Astrocyte (in vitro differentiated cells and primary cell): ENCODE results near the gene SLC17A2. TPM values are rescaled to one million over a fixed set of nuclear protein-coding genes. Genes with fewer than 3 reads are reported as not detected.
"Not testable (repeated sequence)": the region's sequence is repeated elsewhere in the genome, so short reads cannot be mapped to it uniquely, and the experiment has no call there.

ENCODE experiments used
- DNase-seq: peaks from one replicate; pipeline ENCODE4 v3.0.0-alpha.2; 2010; ENCODE audit warnings: low read depth
- FAIRE-seq: peaks from 2 replicates; lab custom pipeline; 2011; peaks lifted over from hg19 to GRCh38; lab: Jason Lieb, UNC
- H2AFZ ChIP-seq: 2 replicates; pipeline ENCODE4 v1.6.0; 2012; ENCODE audit warnings: low read depth, low read length, inconsistent platforms
- H3K27ac ChIP-seq: 2 replicates; pipeline ENCODE4 v1.5.1; 2011; ENCODE audit warnings: low read depth, low read length, inconsistent platforms
- H3K27me3 ChIP-seq: 2 replicates; pipeline ENCODE4 v1.6.0; 2011; ENCODE audit warnings: low read length, inconsistent platforms; ENCODE audit not compliant: insufficient read depth
- H3K36me3 ChIP-seq: 2 replicates; pipeline ENCODE4 v1.5.1; 2011; ENCODE audit warnings: low read length, inconsistent platforms; ENCODE audit not compliant: insufficient read depth
- H3K4me1 ChIP-seq: 2 replicates; pipeline ENCODE4 v1.5.1; 2011; ENCODE audit warnings: low read length, inconsistent platforms; ENCODE audit not compliant: insufficient read depth
- H3K4me2 ChIP-seq: 2 replicates; pipeline ENCODE4 v1.6.0; 2012; ENCODE audit warnings: low read length, inconsistent platforms
- H3K4me3 ChIP-seq: 2 replicates; pipeline ENCODE4 v1.5.1; 2011; ENCODE audit warnings: low read depth, mild to moderate bottlenecking, low read length, inconsistent platforms; ENCODE audit not compliant: insufficient read depth
- H3K79me2 ChIP-seq: 2 replicates; pipeline ENCODE4 v1.6.0; 2012; ENCODE audit warnings: mild to moderate bottlenecking, low read length, inconsistent platforms; ENCODE audit not compliant: insufficient read depth
- H3K9ac ChIP-seq: 2 replicates; pipeline ENCODE4 v1.6.0; 2012; ENCODE audit warnings: mild to moderate bottlenecking, low read length, inconsistent platforms
- H3K9me3 ChIP-seq: 2 replicates; pipeline ENCODE4 v1.5.1; 2012; ENCODE audit warnings: low read depth, mild to moderate bottlenecking, low read length, inconsistent platforms; ENCODE audit not compliant: insufficient read depth
- H4K20me1 ChIP-seq: 2 replicates; pipeline ENCODE4 v1.6.0; 2012; ENCODE audit warnings: low read length, inconsistent platforms; ENCODE audit not compliant: insufficient read depth
- H3K27ac Mint-ChIP-seq: one replicate; pipeline ENCODE4 v1.8.0; 2021; ENCODE audit warnings: mild to moderate bottlenecking, mixed read lengths; ENCODE audit not compliant: unreplicated experiment
- H3K27me3 Mint-ChIP-seq: one replicate; pipeline ENCODE4 v1.8.0; 2021; ENCODE audit warnings: low read depth, mixed read lengths; ENCODE audit not compliant: unreplicated experiment
- H3K36me3 Mint-ChIP-seq: one replicate; pipeline ENCODE4 v1.8.0; 2021; ENCODE audit warnings: low read depth, mixed read lengths; ENCODE audit not compliant: unreplicated experiment
- H3K4me1 Mint-ChIP-seq: one replicate; pipeline ENCODE4 v1.8.0; 2021; ENCODE audit warnings: low read depth, mixed read lengths; ENCODE audit not compliant: unreplicated experiment
- H3K4me3 Mint-ChIP-seq: one replicate; pipeline ENCODE4 v1.8.0; 2021; ENCODE audit warnings: mild to moderate bottlenecking, moderate library complexity, mixed read lengths; ENCODE audit not compliant: unreplicated experiment
- H3K9me3 Mint-ChIP-seq: one replicate; pipeline ENCODE4 v1.8.0; 2021; ENCODE audit warnings: mild to moderate bottlenecking, mixed read lengths; ENCODE audit not compliant: unreplicated experiment
- CTCF ChIP-seq: IDR thresholded peaks from 2 replicates; pipeline ENCODE4 v1.5.1; 2011; ENCODE audit warnings: low read depth, mild to moderate bottlenecking, inconsistent platforms, low read length, moderate library complexity; ENCODE audit not compliant: insufficient read depth
- EZH2 ChIP-seq: IDR thresholded peaks from 2 replicates; pipeline ENCODE4 v1.6.1; 2012; ENCODE audit warnings: mild to moderate bottlenecking, low read length, inconsistent platforms; ENCODE audit not compliant: insufficient read depth
- total RNA-seq: library from RNA; stranded (reverse); gene quantifications from 2 replicates; pipeline ENCODE4 v1.2.1, GENCODE V29; 2021

SLC17A2 gene
- total RNA-seq, 1 donor from 2014 or later, result not detected

GRCh38 chr6:25949695-25950094, 19.2 kb upstream of the SLC17A2 start:
- Mint-ChIP-seq H3K27ac (no peak overlapping the region), H3K27me3 (no peaks in the 10 kb centered on the region), H3K4me3 (no peak overlapping the region), H3K36me3 (peaks cover 2% of the 10 kb centered on the region), H3K9me3 (peaks cover 11% of the 10 kb centered on the region), H3K4me1 (peaks cover 5% of the 10 kb centered on the region)
- FAIRE-seq, result no peak
- no peaks in the 10 kb centered on the region for H4K20me1 ChIP-seq
- H3K9me3 ChIP-seq, result no peaks in the 10 kb centered on the region
- no peaks in the 10 kb centered on the region for H3K79me2 ChIP-seq
- H3K4me3 ChIP-seq, result no peak overlapping the region
- no peaks in the 10 kb centered on the region for H3K4me1 ChIP-seq
- H3K27ac ChIP-seq, result no peak overlapping the region
- no peak overlapping the region for H2AFZ ChIP-seq
- H3K4me2 ChIP-seq, result no peak overlapping the region
- DNase-seq, result no peak
- H3K36me3 ChIP-seq, result no peaks in the 10 kb centered on the region
- no peak for TF ChIP-seq EZH2
- TF ChIP-seq CTCF, result no peak
- no peak overlapping the region for H3K9ac ChIP-seq
- H3K27me3 ChIP-seq, result no peaks in the 10 kb centered on the region

- not testable (repeated sequence) for H3K4me3 Mint-ChIP-seq, H3K9ac ChIP-seq, H3K36me3 ChIP-seq, H3K4me1 ChIP-seq, H3K4me1 Mint-ChIP-seq, H3K9me3 ChIP-seq, H3K4me3 ChIP-seq, H3K27ac ChIP-seq, DNase-seq, H3K79me2 ChIP-seq, H3K4me2 ChIP-seq, H2AFZ ChIP-seq, H4K20me1 ChIP-seq, FAIRE-seq, H3K36me3 Mint-ChIP-seq, H3K27me3 Mint-ChIP-seq, H3K27me3 ChIP-seq, H3K27ac Mint-ChIP-seq
- peaks cover 11% of the 10 kb centered on the region for H3K9me3 Mint-ChIP-seq
Measured at GRCh38 chr6:25947492-25947891, 17.0 kb upstream of the SLC17A2 start.

GRCh38 chr6:25946631-25947030, 16.1 kb upstream of the SLC17A2 start:
- Histone ChIP-seq H3K4me2 (no peak overlapping the region), H3K9ac (no peak overlapping the region), H3K4me1 (no peaks in the 10 kb centered on the region), H4K20me1 (no peaks in the 10 kb centered on the region), H2AFZ (no peak overlapping the region), H3K27me3 (no peaks in the 10 kb centered on the region), H3K9me3 (no peaks in the 10 kb centered on the region), H3K36me3 (no peaks in the 10 kb centered on the region), H3K79me2 (no peaks in the 10 kb centered on the region), H3K4me3 (no peak overlapping the region), H3K27ac (no peak overlapping the region)
- FAIRE-seq, result no peak
- H3K9me3 Mint-ChIP-seq, result peaks cover 11% of the 10 kb centered on the region
- H3K27me3 Mint-ChIP-seq, result peaks cover 1% of the 10 kb centered on the region
- TF ChIP-seq EZH2 (no peak), CTCF (no peak)
- no peak for DNase-seq
- no peak overlapping the region for H3K27ac Mint-ChIP-seq
- H3K4me1 Mint-ChIP-seq, result peaks cover 10% of the 10 kb centered on the region
- no peaks in the 10 kb centered on the region for H3K36me3 Mint-ChIP-seq
- no peak overlapping the region for H3K4me3 Mint-ChIP-seq

GRCh38 chr6:25945738-25946137, 15.2 kb upstream of the SLC17A2 start:
- not testable (repeated sequence) for H3K4me3 Mint-ChIP-seq, H4K20me1 ChIP-seq, H3K36me3 Mint-ChIP-seq, H3K27me3 ChIP-seq, H3K27me3 Mint-ChIP-seq, H3K4me1 Mint-ChIP-seq, FAIRE-seq, H2AFZ ChIP-seq, H3K4me2 ChIP-seq, H3K27ac ChIP-seq, H3K79me2 ChIP-seq, H3K4me1 ChIP-seq, H3K4me3 ChIP-seq, H3K9me3 ChIP-seq, H3K36me3 ChIP-seq, H3K9ac ChIP-seq, H3K27ac Mint-ChIP-seq, DNase-seq
- peaks cover 11% of the 10 kb centered on the region for H3K9me3 Mint-ChIP-seq
